ENCODE data around the gene SLC7A6OS.

DNA sequence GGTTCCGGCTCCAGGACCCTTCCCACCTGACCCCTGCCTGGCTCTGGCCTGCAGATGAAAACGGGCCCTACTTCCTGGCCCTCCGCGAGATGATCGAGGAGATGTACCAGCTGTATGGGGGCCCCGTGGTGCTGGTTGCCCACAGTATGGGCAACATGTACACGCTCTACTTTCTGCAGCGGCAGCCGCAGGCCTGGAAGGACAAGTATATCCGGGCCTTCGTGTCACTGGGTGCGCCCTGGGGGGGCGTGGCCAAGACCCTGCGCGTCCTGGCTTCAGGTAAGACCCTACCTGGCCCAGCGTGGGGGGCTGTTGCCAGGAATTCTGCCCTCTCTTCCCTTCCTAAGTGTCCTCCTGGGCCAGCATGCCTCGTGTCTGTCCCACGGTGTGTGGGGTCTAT, 55.0 kb downstream of the SLC7A6OS start:
- no peak for TF ChIP-seq CTCF (conservative IDR thresholded peaks at IDR 0.05; ENCODE audit: low read length)
- no peak for TF ChIP-seq EZH2phosphoT487 (IDR thresholded peaks at IDR 0.05; ENCODE audit: borderline replicate concordance, low read depth, low read length)

Data from OCI-LY7 (cell line).